AG04449 (cell line): ENCODE measurements around the gene PCSK2.

Experiments
- CTCF ChIA-PET: fragments of 350-600 bp; formaldehyde crosslinking; extraction: SDS; loops from one replicate; lab custom pipeline; 2021; ENCODE audit warnings: antibody characterized with exemption; lab: Yijun Ruan, JAX
- POLR2A ChIA-PET: fragments of 400-600, 350-600 bp; formaldehyde crosslinking; extraction: SDS; loops from one replicate; lab custom pipeline; 2020; ENCODE audit warnings: antibody characterized with exemption, inconsistent platforms; lab: Yijun Ruan, JAX
- DNase-seq: peaks from one replicate; pipeline ENCODE4 v3.0.0-alpha.2; 2010; ENCODE audit warnings: low read depth, low spot score
- H3K4me3 ChIP-seq: 2 replicates; pipeline ENCODE4 v1.5.1; 2011; ENCODE audit warnings: low read depth, mild to moderate bottlenecking, control low read depth, low read length
- CTCF ChIP-seq: IDR thresholded peaks from one replicate; pipeline ENCODE4 v1.5.1; 2011; ENCODE audit warnings: mild to moderate bottlenecking, moderate library complexity, low read length, control low read depth, inconsistent platforms; ENCODE audit not compliant: insufficient read depth; ENCODE audit errors: missing control alignments

Gene PCSK2

GRCh38 chr20:17223553-17223952 is 3.3 kb upstream of the PCSK2 start:
- CTCF ChIA-PET = no interaction called here
- POLR2A ChIA-PET = no interaction called here
- H3K4me3 ChIP-seq = no peak overlapping the region
- DNase-seq = no peak
- TF ChIP-seq CTCF = no peak

- DNase-seq = no peak
- no peak for TF ChIP-seq CTCF
- CTCF ChIA-PET = no interaction called here
- H3K4me3 ChIP-seq = peak overlapping the region; percentile 43
- POLR2A ChIA-PET = no interaction called here
These were observed 910 bp upstream of the PCSK2 start for GRCh38 chr20:17225851-17226409.

- TF ChIP-seq CTCF = no peak
- H3K4me3 ChIP-seq = no peak overlapping the region
- ChIA-PET CTCF (no interaction called here), POLR2A (no interaction called here)
- DNase-seq = no peak
These were observed 357 bp downstream of the PCSK2 start for GRCh38 chr20:17227219-17227575.

GRCh38 chr20:17227669-17228623 is 1.1 kb downstream of the PCSK2 start:
- TF ChIP-seq CTCF = no peak
- H3K4me3 ChIP-seq = no peak overlapping the region
- CTCF ChIA-PET = no interaction called here
- no peak for DNase-seq
- POLR2A ChIA-PET = no interaction called here

- ChIA-PET POLR2A (no interaction called here), CTCF (no interaction called here)
- no peak for DNase-seq
- no peak overlapping the region for H3K4me3 ChIP-seq
- no peak for TF ChIP-seq CTCF
These were observed 1.8 kb downstream of the PCSK2 start for GRCh38 chr20:17228624-17229061.

GRCh38 chr20:17229256-17229655 is 2.4 kb downstream of the PCSK2 start:
- no peak overlapping the region for H3K4me3 ChIP-seq
- ChIA-PET CTCF (interaction anchor here (1.0 kb wide), 1 partner anchor 407 kb away, joined by 3 read pairs; no protein-coding TSS in a partner anchor), POLR2A (no interaction called here)
- no peak for TF ChIP-seq CTCF
- DNase-seq = no peak
